Stimulated activated CD8-positive, alpha-beta memory T cell treated with anti-CD3 and anti-CD28 coated beads, Interleukin-7, amount 100 ng/mL, for 24 hours (primary cell): ENCODE data around the gene PLD6.

Source experiments
- DNase-seq: peaks from one replicate; pipeline ENCODE4 v3.0.0-alpha.2; 2020; ENCODE audit warnings: low read depth

The PLD6 gene

GRCh38 chr17:17154981-17155380 lies 51.2 kb downstream of the PLD6 start:
- no peak for DNase-seq

- DNase-seq = no peak
These were observed 51.6 kb downstream of the PLD6 start for GRCh38 chr17:17154556-17154955.

GRCh38 chr17:17153709-17154108 lies 52.4 kb downstream of the PLD6 start:
- DNase-seq = no peak

GRCh38 chr17:17153071-17153470 lies 53.1 kb downstream of the PLD6 start:
- no peak for DNase-seq

- no peak for DNase-seq
These were observed 53.7 kb downstream of the PLD6 start for GRCh38 chr17:17152385-17152784.

GRCh38 chr17:17151962-17152361 lies 54.2 kb downstream of the PLD6 start:
- DNase-seq = no peak

GRCh38 chr17:17151541-17151940 lies 54.6 kb downstream of the PLD6 start:
- no peak for DNase-seq

- DNase-seq = no peak
These were observed 55.1 kb downstream of the PLD6 start for GRCh38 chr17:17151055-17151454.
